ENCODE results near the gene ZNF74. TPM values are rescaled to one million over a fixed set of nuclear protein-coding genes. Genes with fewer than 3 reads are reported as not detected.

Gene ZNF74
- polyA plus RNA-seq, 1 donor from 2014 or later, result 75.6 TPM

DNA sequence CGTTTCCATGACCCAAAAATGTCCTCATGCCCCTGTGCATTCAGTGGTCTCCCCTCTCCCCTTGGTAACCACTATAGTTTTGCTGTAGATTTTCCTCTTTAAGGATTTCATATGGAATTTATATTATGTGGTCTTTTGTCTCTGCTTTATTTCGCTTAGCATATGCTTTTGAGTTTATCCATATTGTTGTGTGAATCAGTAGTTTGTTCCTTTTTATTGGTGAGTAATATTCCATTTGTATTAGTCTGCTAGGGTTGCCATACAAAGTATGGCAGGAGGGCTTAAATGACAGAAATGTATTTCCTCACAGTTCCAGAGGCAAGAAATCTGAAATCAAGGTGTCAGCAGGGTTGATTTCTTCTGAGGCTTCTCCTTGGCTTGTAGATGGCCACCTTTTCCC, 3.5 kb downstream of the ZNF74 start:
- H3K4me2 ChIP-seq (ENCODE audit: low read length), result peak overlapping the region; percentile 15
- H3K4me3 ChIP-seq (ENCODE audit: low read length), result peak overlapping the region; percentile 100
- peaks cover 3% of the 10 kb centered on the region for H3F3A ChIP-seq (ENCODE audit: insufficient read depth, low read length, poor library complexity, severe bottlenecking)
- no peak overlapping the region for H3K9ac ChIP-seq (ENCODE audit: low read length)
- no peak overlapping the region for H2AFZ ChIP-seq (ENCODE audit: low read depth, low read length)
- TF ChIP-seq EP300 (conservative IDR thresholded peaks at IDR 0.05; ENCODE audit: poor library complexity, severe bottlenecking), result no peak
- TF ChIP-seq SMC3 (conservative IDR thresholded peaks at IDR 0.05; ENCODE audit: poor library complexity), result no peak
- TF ChIP-seq, protein P1, sequence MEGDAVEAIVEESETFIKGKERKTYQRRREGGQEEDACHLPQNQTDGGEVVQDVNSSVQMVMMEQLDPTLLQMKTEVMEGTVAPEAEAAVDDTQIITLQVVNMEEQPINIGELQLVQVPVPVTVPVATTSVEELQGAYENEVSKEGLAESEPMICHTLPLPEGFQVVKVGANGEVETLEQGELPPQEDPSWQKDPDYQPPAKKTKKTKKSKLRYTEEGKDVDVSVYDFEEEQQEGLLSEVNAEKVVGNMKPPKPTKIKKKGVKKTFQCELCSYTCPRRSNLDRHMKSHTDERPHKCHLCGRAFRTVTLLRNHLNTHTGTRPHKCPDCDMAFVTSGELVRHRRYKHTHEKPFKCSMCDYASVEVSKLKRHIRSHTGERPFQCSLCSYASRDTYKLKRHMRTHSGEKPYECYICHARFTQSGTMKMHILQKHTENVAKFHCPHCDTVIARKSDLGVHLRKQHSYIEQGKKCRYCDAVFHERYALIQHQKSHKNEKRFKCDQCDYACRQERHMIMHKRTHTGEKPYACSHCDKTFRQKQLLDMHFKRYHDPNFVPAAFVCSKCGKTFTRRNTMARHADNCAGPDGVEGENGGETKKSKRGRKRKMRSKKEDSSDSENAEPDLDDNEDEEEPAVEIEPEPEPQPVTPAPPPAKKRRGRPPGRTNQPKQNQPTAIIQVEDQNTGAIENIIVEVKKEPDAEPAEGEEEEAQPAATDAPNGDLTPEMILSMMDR (IDR thresholded peaks at IDR 0.05; ENCODE audit: poor library complexity, severe bottlenecking), result no peak
- TF ChIP-seq MXI1 (conservative IDR thresholded peaks at IDR 0.05; ENCODE audit: poor library complexity, severe bottlenecking), result no peak
- TF ChIP-seq TAF1 (IDR thresholded peaks at IDR 0.05; ENCODE audit: low read depth), result no peak
- TF ChIP-seq, protein P2, sequence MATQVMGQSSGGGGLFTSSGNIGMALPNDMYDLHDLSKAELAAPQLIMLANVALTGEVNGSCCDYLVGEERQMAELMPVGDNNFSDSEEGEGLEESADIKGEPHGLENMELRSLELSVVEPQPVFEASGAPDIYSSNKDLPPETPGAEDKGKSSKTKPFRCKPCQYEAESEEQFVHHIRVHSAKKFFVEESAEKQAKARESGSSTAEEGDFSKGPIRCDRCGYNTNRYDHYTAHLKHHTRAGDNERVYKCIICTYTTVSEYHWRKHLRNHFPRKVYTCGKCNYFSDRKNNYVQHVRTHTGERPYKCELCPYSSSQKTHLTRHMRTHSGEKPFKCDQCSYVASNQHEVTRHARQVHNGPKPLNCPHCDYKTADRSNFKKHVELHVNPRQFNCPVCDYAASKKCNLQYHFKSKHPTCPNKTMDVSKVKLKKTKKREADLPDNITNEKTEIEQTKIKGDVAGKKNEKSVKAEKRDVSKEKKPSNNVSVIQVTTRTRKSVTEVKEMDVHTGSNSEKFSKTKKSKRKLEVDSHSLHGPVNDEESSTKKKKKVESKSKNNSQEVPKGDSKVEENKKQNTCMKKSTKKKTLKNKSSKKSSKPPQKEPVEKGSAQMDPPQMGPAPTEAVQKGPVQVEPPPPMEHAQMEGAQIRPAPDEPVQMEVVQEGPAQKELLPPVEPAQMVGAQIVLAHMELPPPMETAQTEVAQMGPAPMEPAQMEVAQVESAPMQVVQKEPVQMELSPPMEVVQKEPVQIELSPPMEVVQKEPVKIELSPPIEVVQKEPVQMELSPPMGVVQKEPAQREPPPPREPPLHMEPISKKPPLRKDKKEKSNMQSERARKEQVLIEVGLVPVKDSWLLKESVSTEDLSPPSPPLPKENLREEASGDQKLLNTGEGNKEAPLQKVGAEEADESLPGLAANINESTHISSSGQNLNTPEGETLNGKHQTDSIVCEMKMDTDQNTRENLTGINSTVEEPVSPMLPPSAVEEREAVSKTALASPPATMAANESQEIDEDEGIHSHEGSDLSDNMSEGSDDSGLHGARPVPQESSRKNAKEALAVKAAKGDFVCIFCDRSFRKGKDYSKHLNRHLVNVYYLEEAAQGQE (IDR thresholded peaks at IDR 0.05; ENCODE audit: borderline replicate concordance), result no peak
- TF ChIP-seq EZH2 (IDR thresholded peaks at IDR 0.05; ENCODE audit: borderline replicate concordance, insufficient read depth, low read length, poor library complexity, severe bottlenecking), result no peak
- TF ChIP-seq POLR2AphosphoS5 (IDR thresholded peaks at IDR 0.05), result no peak
- TF ChIP-seq RAD21 (conservative IDR thresholded peaks at IDR 0.05), result no peak
- no peak overlapping the region for H3K27ac ChIP-seq (ENCODE audit: low read length)
- H3K27me3 ChIP-seq (ENCODE audit: insufficient read depth, low read depth, low read length), result no peaks in the 10 kb centered on the region
- H3K79me2 ChIP-seq (replicated peaks; ENCODE audit: insufficient read depth, low read length), result peaks cover 50% of the 10 kb centered on the region
- no peaks in the 10 kb centered on the region for H3K36me3 ChIP-seq (ENCODE audit: insufficient read depth, low read length)
- H3K9me2 ChIP-seq (ENCODE audit: insufficient read depth, low read length), result no peaks in the 10 kb centered on the region
- no peaks in the 10 kb centered on the region for H3K9me3 ChIP-seq (ENCODE audit: low read length)
- peaks cover 4% of the 10 kb centered on the region for H4K20me1 ChIP-seq (ENCODE audit: insufficient read depth)

GRCh38 chr22:20398420-20398819, 4.5 kb downstream of the ZNF74 start:
- Histone ChIP-seq H3K4me3 (ENCODE audit: low read length) (peak overlapping the region; percentile 43), H2AFZ (ENCODE audit: low read depth, low read length) (no peak overlapping the region), H3K27ac (ENCODE audit: low read length) (no peak overlapping the region), H3K27me3 (ENCODE audit: insufficient read depth, low read depth, low read length) (no peaks in the 10 kb centered on the region), H3K9ac (ENCODE audit: low read length) (no peak overlapping the region), H3K79me2 (replicated peaks; ENCODE audit: insufficient read depth, low read length) (peaks cover 50% of the 10 kb centered on the region), H3K36me3 (ENCODE audit: insufficient read depth, low read length) (no peaks in the 10 kb centered on the region), H3F3A (ENCODE audit: insufficient read depth, low read length, poor library complexity, severe bottlenecking) (peaks cover 3% of the 10 kb centered on the region), H3K4me2 (ENCODE audit: low read length) (peak overlapping the region; percentile 27), H4K20me1 (ENCODE audit: insufficient read depth) (peaks cover 4% of the 10 kb centered on the region), H3K9me2 (ENCODE audit: insufficient read depth, low read length) (no peaks in the 10 kb centered on the region), H3K9me3 (ENCODE audit: low read length) (no peaks in the 10 kb centered on the region)
- TF ChIP-seq MXI1 (conservative IDR thresholded peaks at IDR 0.05; ENCODE audit: poor library complexity, severe bottlenecking) (no peak), SMC3 (conservative IDR thresholded peaks at IDR 0.05; ENCODE audit: poor library complexity) (no peak)

Measured in neural cell (in vitro differentiated cells).